Measurements from ENCODE around the gene KRT3. TPM values are rescaled to one million over a fixed set of nuclear protein-coding genes. Genes with fewer than 3 reads are reported as not detected.

KRT3 gene
- total and polyA plus RNA-seq, 12 donors: not detected

- 88 to 94% (median 93%) methylated on average over 18 to 20 of the region's 20 CpGs for WGBS, 4 donors
- H3K27me3 ChIP-seq: peaks cover 21% of the 10 kb centered on the region
- no peak overlapping the region for H3K27ac ChIP-seq
- TF ChIP-seq POLR2A (IDR thresholded peaks at IDR 0.05) (no peak), CTCF (IDR thresholded peaks at IDR 0.05) (no peak)
- intact Hi-C loops (cut with DNase I): no loop called here
- no peak for DNase-seq
- no peaks in the 10 kb centered on the region for H3K4me1 ChIP-seq (replicated peaks in 1 of 2)
- H3K9me3 ChIP-seq (replicated peaks in 1 of 3): no peaks in the 10 kb centered on the region
- no peak overlapping the region for H3K4me3 ChIP-seq
- no peaks in the 10 kb centered on the region for H3K36me3 ChIP-seq (replicated peaks in 1 of 2)
Measured at GRCh38 chr12:52832985-52833905, 37.3 kb upstream of the KRT3 start.

- DNase-seq: no peak
- WGBS, 4 donors: 64 to 87% (median 75%) methylated on average over 3 of the region's 3 CpGs
- intact Hi-C loops (cut with DNase I): no loop called here
- Histone ChIP-seq H3K27ac (no peak overlapping the region), H3K27me3 (peaks cover 17% of the 10 kb centered on the region), H3K9me3 (replicated peaks in 1 of 3) (no peaks in the 10 kb centered on the region), H3K4me3 (no peak overlapping the region), H3K4me1 (replicated peaks in 1 of 2) (no peaks in the 10 kb centered on the region), H3K36me3 (replicated peaks in 1 of 2) (no peaks in the 10 kb centered on the region)
- TF ChIP-seq CTCF (IDR thresholded peaks at IDR 0.05) (no peak), POLR2A (IDR thresholded peaks at IDR 0.05) (no peak)
Measured at GRCh38 chr12:52832451-52832850, 36.5 kb upstream of the KRT3 start.

DNA sequence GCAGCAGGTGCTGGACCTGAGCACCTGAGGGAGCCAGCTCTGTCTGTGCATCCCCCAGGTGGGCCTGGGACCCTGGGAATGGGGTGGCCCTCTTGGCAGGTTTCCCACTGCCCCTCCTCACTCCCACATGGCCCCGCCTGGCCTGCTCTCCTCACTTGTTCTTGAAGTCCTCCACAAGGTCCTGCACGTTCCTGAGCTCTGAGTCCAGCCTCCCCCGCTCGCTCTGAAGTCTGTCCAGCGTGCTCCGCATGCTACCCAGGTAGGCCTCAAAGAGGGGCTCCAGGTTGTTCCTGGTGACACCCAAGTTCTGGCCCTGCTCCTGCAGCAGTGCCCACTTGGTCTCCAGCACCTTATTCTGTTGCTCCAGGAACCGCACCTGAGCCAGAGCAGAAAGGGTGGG is 35.3 kb upstream of the KRT3 start:
- intact Hi-C loops (cut with DNase I): no loop called here
- DNase-seq: no peak
- no peaks in the 10 kb centered on the region for H3K9me3 ChIP-seq (replicated peaks in 1 of 3)
- H3K4me3 ChIP-seq: no peak overlapping the region
- H3K36me3 ChIP-seq (replicated peaks in 1 of 2): no peaks in the 10 kb centered on the region
- 83 to 88% (median 85%) methylated on average over 6 to 7 of the region's 7 CpGs for WGBS, 4 donors
- no peaks in the 10 kb centered on the region for H3K4me1 ChIP-seq (replicated peaks in 1 of 2)
- H3K27ac ChIP-seq: no peak overlapping the region
- TF ChIP-seq CTCF (IDR thresholded peaks at IDR 0.05) (no peak), POLR2A (IDR thresholded peaks at IDR 0.05) (no peak)
- peaks cover 9% of the 10 kb centered on the region for H3K27me3 ChIP-seq

GRCh38 chr12:52829986-52830770 is 34.3 kb upstream of the KRT3 start:
- no peak for DNase-seq
- no peak overlapping the region for H3K4me3 ChIP-seq
- H3K4me1 ChIP-seq (replicated peaks in 1 of 2): no peaks in the 10 kb centered on the region
- WGBS, 4 donors: 73 to 79% (median 75%) methylated on average over 4 to 8 of the region's 8 CpGs
- H3K27me3 ChIP-seq: peaks cover 6% of the 10 kb centered on the region
- H3K9me3 ChIP-seq (replicated peaks in 1 of 3): no peaks in the 10 kb centered on the region
- H3K36me3 ChIP-seq (replicated peaks in 1 of 2): no peaks in the 10 kb centered on the region
- no peak overlapping the region for H3K27ac ChIP-seq
- intact Hi-C loops (cut with DNase I): no loop called here
- no peak for TF ChIP-seq POLR2A (IDR thresholded peaks at IDR 0.05)
- TF ChIP-seq CTCF (IDR thresholded peaks at IDR 0.05): no peak
